ENCODE measurements around the gene DHX36.

The DHX36 gene

GRCh38 chr3:154323891-154324738, at the start of gene DHX36:
DHX36 (minus strand) TSS chr3:154324487; CDS start chr3:154324416, 71 bp downstream.
- DNase-seq (ENCODE audit: insufficient read length, low spot score) (peak; percentile 86), FAIRE-seq (peak; percentile 76)

DNA sequence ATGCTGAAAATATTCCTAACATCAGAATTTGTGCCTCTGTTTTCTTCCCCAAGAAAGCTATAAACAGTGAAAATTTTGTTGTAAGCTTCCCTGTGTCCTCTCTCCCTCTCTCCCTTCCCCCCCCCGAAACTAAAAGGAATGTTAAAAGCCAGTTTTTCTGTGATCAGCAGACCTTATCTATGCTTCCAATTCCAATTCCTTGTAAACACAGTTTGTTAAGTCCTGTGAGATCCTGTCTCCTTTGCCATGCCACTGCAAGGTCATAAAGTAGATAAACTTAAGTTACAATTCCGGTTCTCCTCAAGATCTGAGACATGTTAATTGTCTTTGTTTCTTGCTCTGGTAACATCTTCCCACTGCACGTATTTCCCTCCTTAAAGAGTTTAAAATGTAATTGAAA, 42.9 kb upstream of the DHX36 start:
- DNase-seq (ENCODE audit: insufficient read length, low spot score), result no peak
- no peak for FAIRE-seq

- DNase-seq (ENCODE audit: insufficient read length, low spot score) (no peak), FAIRE-seq (no peak)
Observed at GRCh38 chr3:154364849-154365248, 40.6 kb upstream of the DHX36 start.

- no peak for DNase-seq (ENCODE audit: insufficient read length, low spot score)
- no peak for FAIRE-seq
Observed at GRCh38 chr3:154361099-154361498, 36.8 kb upstream of the DHX36 start.

GRCh38 chr3:154356009-154356408, 31.7 kb upstream of the DHX36 start:
- FAIRE-seq (no peak), DNase-seq (ENCODE audit: insufficient read length, low spot score) (no peak)

- FAIRE-seq (no peak), DNase-seq (ENCODE audit: insufficient read length, low spot score) (no peak)
Observed at GRCh38 chr3:154349223-154349622, 24.9 kb upstream of the DHX36 start.

DNA sequence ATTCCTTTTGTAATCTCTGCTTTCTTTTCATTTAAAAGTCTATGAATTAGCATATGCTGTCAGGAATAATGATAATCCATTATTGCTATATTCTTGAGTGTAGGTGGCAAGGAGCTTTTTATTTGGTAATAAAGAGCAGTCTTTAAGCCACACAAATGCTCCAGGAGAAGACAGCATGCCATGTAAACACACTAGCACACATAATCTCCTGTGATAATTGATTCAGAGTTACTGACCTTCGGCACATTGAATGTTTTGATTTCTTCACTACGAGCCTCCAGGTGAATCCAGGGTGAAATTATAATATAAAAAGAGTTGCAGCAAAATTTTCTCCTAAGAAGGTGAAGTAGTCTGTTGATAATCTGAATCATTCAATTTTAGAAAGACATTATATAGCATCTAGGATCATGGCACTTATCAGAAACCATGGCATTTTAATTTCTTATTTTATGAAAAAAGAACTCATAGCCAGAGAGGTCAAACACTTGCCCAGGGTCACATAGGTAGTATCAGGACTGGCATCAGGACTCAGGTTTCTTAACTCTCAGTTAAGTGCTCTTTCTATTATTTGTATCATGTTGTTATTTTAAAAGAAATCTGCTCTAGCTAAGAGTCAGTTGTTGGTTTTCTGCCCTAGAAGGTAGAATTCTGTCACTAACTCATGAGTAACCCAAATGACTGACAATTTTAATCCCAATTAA, 21.3 kb upstream of the DHX36 start:
- no peak for DNase-seq (ENCODE audit: insufficient read length, low spot score)
- no peak for FAIRE-seq

DNA sequence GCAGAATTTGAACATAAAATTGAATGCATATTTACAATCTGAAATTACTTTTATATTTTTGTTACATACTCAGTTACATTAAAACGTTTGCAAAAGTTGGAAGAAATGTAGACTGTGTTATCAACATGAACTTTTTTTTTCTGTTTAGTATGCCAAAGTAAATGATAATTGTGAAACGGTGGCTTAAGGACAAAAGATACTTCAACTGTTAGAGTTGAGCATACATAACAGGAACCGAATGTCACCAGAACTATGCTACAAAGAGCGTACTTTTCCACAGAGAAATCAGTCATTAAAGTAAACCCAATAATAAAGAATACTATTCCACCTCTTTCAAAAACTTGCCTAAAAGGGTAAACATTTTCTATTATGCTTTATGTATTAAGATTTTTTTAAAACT, 14.3 kb upstream of the DHX36 start:
- DNase-seq (ENCODE audit: insufficient read length, low spot score), result no peak

GRCh38 chr3:154338008-154338407, 13.7 kb upstream of the DHX36 start:
- DNase-seq (ENCODE audit: insufficient read length, low spot score) (no peak), FAIRE-seq (no peak)

More for the DNA sequence above, 14.3 kb upstream of the DHX36 start:
- no peak for FAIRE-seq

- DNase-seq (ENCODE audit: insufficient read length, low spot score) (peak; percentile 13), FAIRE-seq (no peak)
Observed at GRCh38 chr3:154334973-154335420, 10.7 kb upstream of the DHX36 start.

GRCh38 chr3:154327871-154328270, 3.6 kb upstream of the DHX36 start:
- no peak for FAIRE-seq

GRCh38 chr3:154324919-154325318, 632 bp upstream of the DHX36 start:
- DNase-seq (ENCODE audit: insufficient read length, low spot score), result no peak
- FAIRE-seq, result no peak

More at GRCh38 chr3:154327871-154328270, 3.6 kb upstream of the DHX36 start:
- no peak for DNase-seq (ENCODE audit: insufficient read length, low spot score)

DNA sequence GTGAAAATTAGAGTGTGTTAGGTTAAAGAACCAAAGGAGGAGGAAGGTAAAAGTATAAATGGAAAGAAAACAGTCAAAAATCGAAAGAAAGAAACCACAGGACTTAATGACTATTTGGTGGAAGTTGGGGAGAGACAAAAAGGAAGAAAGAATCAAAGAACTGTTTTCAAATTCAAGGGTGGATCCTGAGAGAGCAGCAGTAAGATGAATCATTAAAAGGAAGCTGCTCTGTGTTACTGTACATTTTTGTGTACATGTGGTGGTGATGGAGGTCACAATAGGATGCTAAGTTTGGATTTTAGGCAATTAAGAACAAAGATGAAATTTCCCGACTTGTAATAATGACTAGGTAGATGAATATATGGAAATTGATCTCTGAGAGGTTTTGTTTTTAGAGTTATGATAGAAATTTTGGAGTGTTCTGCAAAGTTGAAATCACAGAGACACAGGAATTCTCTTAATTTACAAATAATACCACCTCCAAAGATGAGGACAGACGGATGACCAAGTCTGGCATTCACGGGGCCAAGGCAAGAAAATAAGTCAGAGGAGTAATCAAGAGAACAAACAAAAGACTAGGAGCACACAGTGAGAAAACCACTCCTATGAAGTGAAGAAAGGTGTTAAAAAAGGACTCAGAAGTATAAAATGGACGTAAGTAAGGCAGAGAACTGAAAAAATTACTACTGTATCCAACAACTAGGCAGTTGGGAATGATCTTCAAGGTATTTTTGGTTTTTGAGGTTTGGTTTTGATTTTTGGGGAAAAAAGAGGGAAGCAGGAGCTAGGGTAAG, 7.1 kb downstream of the DHX36 start:
- DNase-seq (ENCODE audit: insufficient read length, low spot score) (no peak), FAIRE-seq (no peak)

DNA sequence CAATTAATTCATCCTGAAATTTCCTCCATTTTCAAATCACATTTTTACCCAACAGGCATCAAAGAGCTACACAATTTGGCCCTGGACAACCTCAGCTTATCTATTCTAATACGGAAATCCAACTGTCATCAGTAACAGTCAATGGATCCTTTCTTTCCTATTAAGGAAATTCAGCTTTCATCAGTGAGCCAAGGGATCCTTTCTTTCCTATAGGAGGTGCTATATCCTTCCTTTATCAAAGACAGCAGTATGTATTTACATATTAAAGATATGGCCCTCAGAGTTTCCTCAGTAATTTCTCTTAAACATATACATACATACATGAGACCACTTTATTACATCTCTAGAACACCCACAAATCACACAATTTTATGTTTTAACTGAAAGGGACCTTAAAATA, 10.1 kb downstream of the DHX36 start:
- DNase-seq (ENCODE audit: insufficient read length, low spot score) (no peak), FAIRE-seq (no peak)

DNA sequence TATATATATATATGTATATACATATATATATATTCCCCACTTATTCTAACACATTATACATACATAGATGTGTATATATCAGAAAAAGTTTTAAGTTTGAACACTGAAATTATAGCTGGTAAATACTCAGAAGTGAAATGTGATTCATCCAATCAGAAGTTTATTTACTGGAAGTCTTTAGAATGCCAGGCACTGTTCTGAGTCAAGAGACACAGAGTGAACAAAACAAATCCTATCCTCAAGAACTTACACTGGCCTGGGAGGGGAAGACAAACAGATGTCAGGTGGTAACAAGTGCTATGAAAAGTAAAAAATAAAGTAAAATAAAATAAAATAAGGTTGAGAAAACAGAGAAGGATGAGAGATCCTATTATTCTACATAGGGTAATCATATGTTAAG, 13.4 kb downstream of the DHX36 start:
- FAIRE-seq (no peak), DNase-seq (ENCODE audit: insufficient read length, low spot score) (no peak)

- DNase-seq (ENCODE audit: insufficient read length, low spot score), result no peak
- FAIRE-seq, result no peak
Observed at GRCh38 chr3:154307363-154307762, 16.9 kb downstream of the DHX36 start.

- DNase-seq (ENCODE audit: insufficient read length, low spot score) (no peak), FAIRE-seq (no peak)
Observed at GRCh38 chr3:154304936-154305335, 19.4 kb downstream of the DHX36 start.

DNA sequence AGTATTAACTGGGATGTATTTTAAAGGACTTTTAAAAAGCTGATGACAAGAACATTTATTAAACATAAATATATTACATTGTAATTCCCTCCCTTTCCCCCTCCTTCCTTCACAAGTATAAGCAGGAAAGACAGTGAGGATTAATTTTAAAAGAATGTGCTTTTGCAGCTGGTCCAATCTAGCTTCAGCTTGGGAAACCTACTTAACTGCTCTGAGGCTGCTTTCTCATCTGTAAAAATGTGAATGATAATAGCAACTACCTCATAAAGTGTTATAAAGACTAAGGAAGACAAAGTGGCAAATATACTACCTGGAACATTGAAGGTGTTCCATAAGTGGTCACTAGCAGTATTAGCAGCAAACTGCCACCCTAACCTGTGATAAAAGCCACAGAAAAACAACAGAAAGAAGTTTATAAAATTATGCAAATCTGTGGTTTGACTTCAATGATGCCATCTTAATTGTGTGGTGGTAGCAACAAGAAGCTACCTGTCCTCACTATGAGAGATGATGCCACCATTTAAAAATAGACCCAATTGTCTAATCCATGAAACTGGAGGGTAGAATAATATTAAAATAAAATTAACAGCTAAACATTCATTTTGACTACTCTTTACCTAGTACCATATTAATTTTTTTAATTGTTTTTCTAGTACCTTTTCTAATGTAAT, 20.0 kb downstream of the DHX36 start:
- DNase-seq (ENCODE audit: insufficient read length, low spot score), result no peak

GRCh38 chr3:154301561-154301960, 22.7 kb downstream of the DHX36 start:
- DNase-seq (ENCODE audit: insufficient read length, low spot score) (no peak), FAIRE-seq (no peak)

More for the DNA sequence above, 20.0 kb downstream of the DHX36 start:
- no peak for FAIRE-seq

GRCh38 chr3:154294016-154294415, 30.3 kb downstream of the DHX36 start:
- no peak for DNase-seq (ENCODE audit: insufficient read length, low spot score)
- no peak for FAIRE-seq
